OCI-M2 (cell line): ENCODE data around the gene INMT.

Experiments
- DNase-seq: peaks from one replicate; lab custom pipeline; 2025; ENCODE audit not compliant: unreplicated experiment; lab: John Stamatoyannopoulos, UW

INMT gene

DNA sequence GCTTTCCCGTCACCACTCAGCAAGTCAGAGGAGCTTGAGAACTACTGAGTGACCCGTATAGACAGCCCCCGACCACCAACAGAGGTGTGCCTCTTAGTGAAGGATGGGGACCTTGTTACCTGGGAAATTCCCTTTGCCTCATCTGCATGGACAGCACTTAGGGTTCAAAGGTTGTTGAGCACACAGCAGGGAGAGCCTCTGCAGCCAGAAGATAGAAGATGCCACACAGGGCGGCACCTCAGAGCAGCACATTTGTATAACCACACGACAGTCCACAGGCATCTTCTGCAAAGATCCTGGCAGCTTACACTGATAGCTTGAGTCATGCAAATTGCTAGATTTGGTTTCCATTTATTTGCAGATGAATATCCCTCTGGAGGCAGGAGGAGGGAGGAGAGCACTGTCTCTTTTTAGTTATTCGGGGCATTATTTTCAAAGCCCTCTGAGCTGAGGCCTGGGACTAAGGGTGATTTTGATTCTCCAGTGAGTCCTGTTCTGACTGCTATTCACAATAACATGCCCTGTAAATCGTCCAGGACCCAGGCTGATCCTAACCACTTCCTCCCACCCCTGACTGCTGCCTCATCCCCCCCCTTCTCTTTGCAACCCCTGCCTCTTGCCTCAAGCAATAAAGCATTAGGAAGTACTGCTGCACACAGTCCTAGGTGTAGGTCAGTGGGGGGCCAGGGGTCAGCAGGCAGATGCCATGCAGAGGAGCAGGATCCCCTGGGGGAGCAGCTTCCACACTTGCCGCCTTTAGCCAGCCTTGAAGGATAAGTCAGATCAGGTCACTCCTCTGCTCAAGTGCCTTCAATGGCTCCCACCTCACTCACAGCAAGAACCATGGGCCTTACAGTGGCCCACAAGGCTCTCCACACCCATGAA, 24.6 kb upstream of the INMT start:
- no peak for DNase-seq

DNA sequence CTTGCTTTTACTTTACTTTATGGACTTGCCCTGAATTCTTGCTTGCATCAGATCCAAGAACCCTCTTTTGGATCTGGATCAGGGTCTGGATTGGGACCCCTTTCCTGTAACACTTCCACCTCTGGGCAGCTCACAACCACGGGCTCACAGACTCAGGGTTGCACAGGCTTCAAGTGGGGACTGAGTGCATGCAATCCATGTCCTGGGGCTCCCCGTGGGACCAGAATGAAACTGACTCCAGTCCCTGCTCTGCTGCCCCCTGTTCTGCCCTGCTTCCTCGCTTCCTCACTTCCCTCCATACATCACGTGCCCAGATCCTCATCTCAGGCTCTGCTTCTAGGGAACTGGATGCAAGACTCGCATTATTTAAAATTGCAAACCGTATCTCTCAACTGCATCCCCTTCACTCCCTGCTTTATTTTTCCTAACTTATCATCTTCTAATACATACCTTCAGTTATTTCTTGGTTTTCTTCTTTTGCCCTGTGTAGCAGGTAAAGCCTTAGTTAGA, 23.3 kb upstream of the INMT start:
- DNase-seq, result no peak

DNA sequence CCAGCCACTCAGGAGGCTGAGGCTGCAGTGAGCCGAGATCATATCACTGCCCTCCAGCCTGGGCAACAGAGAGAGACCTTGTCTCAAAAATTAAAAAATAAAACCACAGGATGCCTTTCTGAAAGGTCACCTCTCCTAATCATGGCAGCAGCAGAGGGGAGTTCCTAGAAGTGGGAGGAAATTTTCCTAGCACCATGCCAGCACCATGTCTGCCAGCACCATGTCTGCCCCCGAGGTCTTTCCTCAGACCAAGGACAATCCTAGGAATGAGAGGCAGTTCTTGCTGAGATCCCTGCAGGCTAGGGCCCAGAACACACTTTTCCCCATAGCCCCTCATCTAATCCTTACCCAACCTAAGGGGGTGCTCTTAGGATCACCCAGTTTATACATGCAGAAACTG, 22.3 kb upstream of the INMT start:
- DNase-seq, result no peak

DNA sequence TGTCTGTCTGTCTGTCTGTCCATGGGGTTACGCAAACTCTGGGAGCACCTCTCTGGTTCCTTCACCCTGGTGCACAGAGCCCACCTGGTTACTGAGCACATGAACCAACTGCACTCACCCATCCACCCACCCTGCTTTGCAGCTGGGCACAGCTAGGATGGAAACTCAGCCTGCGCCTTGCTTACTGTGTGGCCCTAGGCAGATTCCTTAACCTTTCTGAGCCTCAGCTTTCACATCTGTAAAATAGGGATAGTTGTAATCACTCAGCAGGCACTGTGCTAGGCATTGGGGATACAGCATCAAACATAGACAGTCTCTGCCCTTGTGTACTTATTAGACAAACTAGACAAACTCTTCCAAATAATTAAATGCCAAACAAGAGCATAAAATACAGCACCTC, 21.8 kb upstream of the INMT start:
- no peak for DNase-seq

DNA sequence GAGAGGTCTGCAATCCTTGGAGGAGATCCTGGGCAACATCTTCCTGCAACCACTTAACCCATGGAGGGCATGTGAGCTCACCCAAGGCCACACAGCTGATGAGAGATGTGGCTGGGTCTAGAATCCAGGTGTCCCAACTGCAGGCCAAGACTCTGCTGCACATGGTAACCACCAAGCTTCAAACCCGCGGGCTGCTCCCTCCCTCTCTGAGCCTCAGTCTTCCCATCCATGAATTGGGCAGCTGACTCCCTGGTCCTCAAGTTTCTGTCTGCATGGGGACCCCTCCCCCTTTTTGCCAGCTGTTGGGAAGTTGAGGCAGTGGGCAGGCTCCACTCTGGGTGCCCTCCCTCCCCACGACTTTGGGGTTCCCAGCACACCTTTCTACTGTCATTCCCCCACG, 20.9 kb upstream of the INMT start:
- no peak for DNase-seq

DNA sequence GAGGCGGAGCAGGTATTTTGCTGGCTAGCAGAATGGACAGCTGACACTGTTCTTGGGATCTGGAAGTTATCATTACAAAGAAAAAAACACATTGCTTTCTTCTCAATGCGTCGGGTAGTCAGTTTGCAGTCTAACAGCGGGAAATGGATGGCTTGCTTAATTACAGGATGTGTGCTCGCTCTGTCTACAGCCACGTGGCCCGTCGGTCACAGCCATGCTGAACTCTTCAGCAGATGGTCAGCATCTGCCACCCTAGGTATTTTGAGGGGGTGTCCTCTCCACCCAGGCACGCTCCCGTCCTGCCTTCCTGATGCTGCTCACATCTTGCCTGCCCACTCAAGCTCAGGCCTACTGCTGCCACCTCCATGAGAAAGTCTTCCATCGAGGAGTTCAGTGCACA, 20.4 kb upstream of the INMT start:
- DNase-seq, result no peak

DNA sequence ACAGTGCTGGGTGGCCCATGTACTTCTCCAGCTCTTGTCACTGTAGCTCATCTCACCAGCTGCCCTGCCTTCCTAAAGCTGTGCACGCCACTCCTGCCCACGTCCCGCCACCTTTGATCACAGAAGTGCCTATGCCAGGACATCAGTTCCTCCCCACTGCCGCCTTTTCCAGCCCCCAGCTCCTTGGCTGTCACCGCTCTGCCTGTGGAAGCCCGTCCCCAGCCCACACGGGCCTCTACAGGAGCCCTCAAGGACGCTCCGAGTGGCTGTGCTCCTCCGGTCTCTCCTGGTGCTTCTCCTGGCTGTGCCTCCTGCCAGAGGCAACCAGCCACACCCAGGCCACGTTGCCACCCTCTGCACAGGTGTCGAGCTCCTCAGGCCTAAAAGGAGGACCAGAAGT, 19.3 kb upstream of the INMT start:
- DNase-seq, result no peak

DNA sequence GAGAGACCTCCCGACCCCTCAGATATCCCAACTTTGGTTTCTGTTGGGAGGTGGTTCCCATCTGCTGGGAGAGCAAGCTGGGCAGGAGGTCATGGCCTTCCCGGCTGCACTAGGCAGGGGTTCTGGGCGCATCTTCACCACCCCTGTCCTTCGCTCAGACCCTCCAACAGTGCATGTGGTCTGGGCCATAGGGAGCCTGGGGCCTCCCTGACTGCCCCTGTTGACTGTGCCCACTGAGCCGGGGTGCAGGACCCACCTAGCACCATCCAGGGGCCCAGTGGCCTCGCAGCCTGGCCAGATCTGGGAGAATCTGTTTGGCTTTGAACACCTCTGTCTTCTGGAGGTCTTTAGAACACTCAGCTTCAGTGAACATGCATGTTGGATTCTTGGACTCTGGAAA, 18.7 kb upstream of the INMT start:
- DNase-seq, result no peak

DNA sequence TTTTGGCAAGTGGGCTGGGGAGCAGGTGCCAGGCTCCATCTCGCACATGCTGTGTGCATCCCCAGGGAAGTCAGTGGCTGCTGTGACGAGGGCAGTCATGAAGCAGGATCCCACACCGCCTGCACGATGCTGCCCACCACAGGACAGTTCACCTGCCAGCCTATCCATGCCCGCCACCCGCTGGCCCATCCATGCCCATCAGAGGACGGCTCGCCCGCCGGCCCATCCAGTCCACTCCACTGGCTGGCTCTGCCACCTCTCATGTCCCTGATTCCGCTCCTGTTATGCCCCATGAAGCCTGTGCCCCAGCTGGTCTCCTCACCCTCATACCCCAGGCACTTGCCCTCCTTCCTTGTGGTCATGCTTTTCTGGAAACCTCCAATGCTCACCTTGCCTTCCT, 18.2 kb upstream of the INMT start:
- no peak for DNase-seq

DNA sequence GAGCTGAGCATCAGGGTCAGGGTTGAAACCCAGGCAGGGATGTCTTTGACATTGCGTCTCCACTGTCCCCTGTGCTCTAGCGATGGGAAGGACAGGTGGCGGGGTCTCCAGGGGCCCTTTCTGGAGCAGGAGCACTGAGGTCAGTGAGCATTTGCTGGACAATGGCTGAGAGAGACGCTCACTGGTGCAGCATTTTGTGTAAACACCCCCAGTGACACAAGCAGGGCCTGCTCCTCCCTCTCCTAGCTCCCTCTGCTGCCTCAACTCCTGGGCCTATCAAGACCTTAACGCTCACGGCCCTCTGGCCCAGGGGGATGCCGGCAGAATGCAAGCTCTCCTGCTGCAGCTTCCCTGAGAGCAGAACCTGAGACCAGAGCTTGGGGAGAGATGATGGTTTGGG, 17.4 kb upstream of the INMT start:
- DNase-seq, result no peak

DNA sequence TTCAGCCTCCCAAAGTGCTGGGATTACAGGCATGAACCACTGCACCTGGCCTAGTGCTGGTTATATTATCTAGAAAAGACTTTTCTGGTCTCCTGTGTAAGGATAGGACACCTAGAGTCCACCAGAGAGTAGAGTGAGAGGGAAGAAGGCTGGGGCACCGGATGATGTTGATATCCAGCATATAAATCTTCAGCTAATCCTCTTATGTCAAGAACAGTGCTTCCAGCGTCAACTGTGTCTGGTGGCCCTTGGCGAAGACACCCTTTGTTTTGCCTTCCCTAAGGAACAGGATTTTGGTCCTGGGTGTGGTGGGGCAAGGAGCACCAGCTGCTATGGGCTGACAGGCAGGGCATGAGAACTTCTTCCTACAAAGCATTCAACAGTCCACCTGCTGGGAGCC, 16.3 kb upstream of the INMT start:
- no peak for DNase-seq

DNA sequence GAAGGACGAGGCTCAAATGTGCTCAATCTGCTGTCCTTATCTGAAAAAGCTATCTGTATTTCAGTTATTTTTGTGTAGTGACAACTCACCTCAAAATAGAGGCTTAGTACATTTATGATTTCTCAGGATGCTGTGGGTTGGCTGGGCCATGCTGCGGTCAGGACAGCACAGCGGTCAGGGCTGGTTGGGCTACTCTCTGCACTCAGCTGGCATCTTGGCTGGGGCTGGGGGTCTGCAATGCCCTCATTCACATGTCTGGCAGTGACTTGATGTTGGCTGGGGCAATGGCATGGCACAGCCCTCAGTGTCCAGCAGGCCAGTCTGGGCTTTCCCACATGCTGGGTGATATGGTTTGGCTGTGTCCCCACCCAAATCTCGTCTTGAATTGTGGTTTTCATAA, 15.6 kb upstream of the INMT start:
- DNase-seq, result no peak

DNA sequence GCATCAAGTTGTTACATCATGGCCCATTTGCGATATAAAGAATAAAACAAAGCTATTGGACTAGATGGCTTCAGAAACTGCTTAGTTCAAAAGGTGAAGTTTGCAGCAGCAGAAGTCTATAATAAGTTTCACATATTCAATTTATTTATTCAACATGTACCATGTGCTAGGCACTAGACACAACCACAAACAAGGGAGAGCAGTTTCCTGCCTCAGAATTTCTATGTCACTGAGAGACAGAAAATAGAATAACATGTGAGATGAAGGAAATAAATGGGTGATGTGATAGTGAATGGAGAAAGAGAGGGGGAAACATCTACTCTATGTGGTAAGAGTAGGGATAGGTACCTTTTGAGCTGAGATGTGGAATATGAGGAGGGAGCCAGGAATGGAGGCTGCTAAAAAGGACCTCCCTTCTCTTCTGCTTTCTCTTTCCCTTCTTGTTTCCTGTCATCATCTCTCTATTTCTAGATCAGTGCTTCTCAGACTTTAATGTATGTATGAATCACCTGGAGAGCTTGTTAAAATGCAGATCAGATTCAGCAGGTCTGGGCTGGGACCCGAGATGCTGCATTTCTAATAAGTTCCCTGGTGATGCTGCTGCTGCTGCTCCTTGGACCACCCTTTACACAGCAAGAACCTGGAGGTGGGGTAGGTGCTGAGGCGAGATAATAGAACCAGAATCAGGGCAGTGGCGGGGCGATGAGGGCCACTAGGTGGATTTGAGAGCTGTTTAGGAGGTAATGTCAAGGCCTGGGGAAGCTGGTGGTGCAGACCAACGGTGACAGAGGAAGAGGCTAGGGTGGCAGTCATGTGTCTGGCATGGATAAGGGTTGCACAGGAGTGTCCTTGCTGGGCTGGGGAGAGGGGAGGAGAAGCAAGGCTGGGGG, 13.7 kb upstream of the INMT start:
- no peak for DNase-seq

DNA sequence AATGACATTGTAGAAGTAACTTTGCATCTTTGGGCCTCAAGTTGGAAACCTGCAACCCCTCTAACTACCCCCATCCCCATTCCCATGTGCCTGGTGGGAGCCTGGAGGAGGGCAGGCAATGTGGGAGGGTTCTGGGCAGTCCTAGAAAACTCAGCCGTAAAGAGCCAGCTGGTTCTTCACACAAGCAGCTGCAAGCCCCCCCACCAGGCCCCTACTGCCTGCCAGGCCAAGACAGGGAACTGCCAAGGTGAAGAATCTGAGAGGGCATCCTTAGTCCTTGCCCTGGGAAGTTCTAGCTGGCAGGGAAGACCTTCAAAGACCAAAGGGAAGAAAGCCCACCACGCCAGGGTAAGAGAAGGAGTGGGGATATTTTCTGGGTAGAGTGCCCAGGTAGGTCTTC, 12.2 kb upstream of the INMT start:
- no peak for DNase-seq

DNA sequence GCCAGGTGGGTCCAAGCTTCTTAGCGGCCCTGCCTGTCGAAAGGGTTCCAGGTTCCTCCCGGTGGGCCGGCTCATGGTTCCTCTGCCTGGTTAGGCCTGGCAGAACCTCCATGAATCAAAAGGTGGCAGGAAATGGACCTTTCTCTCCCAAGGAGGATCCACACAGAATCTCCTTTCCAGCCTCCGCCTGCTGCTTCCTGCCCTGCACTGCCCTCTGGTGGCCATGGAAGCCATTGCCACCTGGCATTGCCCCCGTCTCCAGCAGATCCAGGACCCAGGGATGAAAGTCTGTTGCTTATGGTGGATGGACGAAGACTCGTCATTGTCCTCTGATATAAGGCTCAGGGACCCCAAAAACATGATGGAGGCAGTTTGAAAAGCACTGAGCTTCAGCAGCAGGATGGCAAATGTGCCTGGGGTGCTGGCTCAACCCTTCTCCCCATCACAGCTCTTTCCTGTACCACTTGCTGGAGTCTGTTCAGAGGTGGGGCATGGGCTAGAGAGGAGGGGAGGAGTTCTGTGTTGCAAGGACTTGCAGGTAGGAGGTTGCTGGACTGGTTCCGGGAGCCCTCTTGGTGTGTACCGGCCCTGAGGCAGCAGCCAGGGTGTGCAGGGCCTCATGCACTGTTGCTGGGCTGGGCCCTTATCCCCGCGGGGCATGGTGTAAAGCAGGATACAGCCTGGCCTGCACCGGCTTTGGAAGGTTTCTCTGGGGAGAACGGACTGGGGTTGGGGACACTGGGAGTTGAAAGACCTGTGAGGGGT, 11.3 kb upstream of the INMT start:
- DNase-seq, result peak; percentile 15

DNA sequence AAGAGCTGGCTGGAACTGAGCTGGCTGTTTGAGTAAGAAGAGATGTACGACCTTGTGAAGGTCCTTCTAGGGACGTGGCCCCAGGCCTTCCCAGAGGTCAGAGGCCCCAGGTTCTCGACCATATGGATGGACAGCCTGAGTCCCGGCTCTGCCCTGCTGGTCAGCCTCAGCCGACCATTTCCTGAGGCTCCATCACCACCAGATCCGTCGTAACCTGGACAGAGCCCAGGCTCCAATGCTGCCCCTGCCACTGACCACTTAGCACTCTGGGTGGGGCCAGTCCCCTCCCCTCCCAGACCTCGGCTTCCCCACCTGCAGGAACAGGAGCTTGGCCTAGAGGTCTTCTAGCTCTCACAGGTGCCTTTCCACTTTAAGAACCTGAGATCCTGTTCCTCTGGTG, 10.6 kb upstream of the INMT start:
- no peak for DNase-seq

DNA sequence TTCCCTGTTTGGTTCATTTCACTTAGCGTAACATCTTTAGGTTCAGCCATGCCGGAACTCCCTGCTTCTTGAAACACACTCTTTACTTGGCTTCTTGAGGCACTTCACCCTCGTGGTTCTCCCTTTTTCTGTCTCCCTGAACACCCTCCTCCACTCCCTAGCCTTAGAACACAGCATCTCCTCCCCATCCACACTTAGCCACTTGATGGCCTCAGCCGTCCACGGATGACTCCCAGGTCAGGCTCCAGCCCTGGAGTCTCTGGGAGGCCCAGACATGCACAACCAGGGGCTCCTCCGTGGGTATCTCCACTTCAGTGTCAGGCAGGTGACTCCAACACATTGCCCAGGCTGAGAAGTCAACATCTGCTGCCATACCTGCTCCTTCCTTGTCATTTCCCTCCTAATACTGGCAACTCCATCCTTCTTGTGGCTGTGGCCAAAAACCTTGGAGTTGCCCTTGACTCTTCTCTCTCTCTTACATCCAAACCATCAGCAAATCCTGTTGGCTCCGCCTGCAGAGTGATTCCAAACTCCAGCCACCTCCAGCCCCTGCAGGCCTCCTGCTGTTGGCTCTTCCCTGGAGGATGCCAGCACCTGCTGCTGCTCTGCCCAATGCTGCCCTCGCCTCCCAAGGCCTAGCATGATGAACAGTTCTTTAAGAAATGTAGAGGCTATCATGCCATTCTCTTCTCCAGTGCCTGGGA, 8.4 kb upstream of the INMT start:
- no peak for DNase-seq

DNA sequence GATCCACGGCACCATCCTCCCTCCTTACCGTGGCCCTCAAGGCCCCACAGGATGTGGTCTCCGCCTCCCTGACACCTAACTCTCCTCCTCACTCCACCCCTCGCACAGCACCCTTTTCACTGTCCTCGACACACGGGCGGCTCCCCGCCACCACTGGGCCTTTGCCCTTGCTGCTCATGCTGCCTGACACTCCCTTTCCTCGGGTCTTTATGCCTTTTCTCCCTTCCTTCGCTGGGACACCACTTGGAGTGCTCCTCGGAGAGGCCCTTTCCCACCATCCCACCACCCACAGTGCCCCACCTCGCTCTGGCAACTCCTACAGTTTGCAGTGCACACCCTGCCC, 7.9 kb upstream of the INMT start:
- DNase-seq, result no peak

DNA sequence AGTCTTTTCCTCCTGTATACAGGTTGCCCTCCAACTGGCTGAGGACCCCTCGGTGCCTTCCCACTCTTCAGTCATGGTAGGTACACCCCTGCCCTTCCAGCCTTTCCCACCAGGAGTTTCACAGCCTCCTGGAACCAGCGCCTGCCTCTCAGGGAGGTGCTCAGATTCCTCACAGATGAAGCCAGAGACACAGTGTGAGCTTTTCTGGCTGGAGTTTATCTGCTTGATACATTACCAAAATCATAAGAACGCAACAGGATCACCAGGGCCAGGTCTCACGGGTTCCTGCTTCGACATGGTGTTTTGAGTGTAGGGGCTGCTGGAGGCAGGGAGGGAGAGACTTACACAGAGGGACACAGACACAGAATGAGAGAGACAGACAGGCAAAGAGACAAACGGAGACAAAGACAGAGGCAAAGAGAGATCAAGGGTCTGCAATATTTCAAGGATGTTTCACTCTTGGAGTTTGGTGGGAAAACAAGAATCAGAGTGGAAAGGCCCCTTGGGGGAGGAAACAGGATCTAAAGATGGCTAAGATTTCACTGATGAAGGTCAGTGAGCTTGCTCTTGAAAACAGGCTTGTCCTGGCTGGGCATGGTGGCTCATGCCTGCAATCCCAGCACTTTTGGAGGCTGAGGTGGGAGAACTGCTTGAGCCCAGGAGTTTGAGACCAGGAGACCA, 6.5 kb upstream of the INMT start:
- DNase-seq, result no peak

DNA sequence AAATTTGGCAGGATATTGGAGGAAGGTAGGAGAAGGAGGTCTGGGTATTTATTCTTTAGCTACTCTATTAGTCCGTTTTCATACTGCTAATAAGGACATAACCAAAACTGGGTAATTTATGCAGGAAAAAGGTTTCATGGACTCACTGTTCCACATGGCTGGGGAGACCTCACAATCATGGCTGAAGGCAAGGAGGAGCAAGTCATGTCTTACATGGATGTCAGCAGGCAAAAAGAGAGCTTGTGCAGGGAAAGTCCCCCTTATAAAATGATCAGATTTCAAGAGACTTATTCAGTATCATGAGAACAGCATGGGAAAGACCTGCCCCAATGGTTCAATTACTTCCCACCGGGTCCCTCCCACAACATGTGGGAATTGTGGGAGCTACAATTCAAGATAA, 1.9 kb upstream of the INMT start:
- no peak for DNase-seq
